Caco-2 (cell line): Measurements from ENCODE around the gene DCD. TPM values are rescaled to one million over a fixed set of nuclear protein-coding genes. Genes with fewer than 3 reads are reported as not detected.

Experiments
- BruUV-seq: library from RNA; stranded (reverse); fragments of 400-500 nt; replicated peaks from 2 replicates; lab custom pipeline; 2021; lab: Mats Ljungman, UMichigan
- CTCF ChIA-PET: fragments of 300-600 bp; sonication (Branson Sonifier 250); formaldehyde crosslinking; loops from one replicate; lab custom pipeline; 2022; ENCODE audit warnings: antibody characterized with exemption; lab: Charles Lee
- POLR2A ChIA-PET: fragments of 300-600 bp; sonication (Branson Sonifier 250); formaldehyde crosslinking; loops from one replicate; lab custom pipeline; 2022; ENCODE audit warnings: antibody characterized with exemption; lab: Charles Lee
- DNase-seq, 2 experiments: peaks; one replicate each; pipeline versions ENCODE4 v3.0.0 to v3.0.0-alpha.2; 2020 to 2022
- H3K27me3 ChIP-seq: replicated peaks from 2 replicates; pipeline ENCODE4 v1.6.0; 2011; ENCODE audit warnings: low read length; ENCODE audit not compliant: control insufficient read depth, insufficient read depth
- H3K36me3 ChIP-seq: 2 replicates; pipeline ENCODE4 v1.5.1; 2011; ENCODE audit warnings: low read length; ENCODE audit not compliant: control insufficient read depth, insufficient read depth
- H3K4me1 ChIP-seq: fragments of 250-450 bp; sonication (Bioruptor Pico); 2 replicates; pipeline ENCODE4 v1.5.1; 2020; ENCODE audit warnings: mild to moderate bottlenecking
- H3K4me3 ChIP-seq: 2 replicates; pipeline ENCODE4 v1.5.1; 2011; ENCODE audit warnings: low read depth, mild to moderate bottlenecking, control low read depth, low read length
- H3K9me3 ChIP-seq: fragments of 250-450 bp; sonication (Bioruptor Pico); 2 replicates; pipeline ENCODE4 v1.5.1; 2020; ENCODE audit warnings: mild to moderate bottlenecking, moderate library complexity
- H3K27ac Mint-ChIP-seq: one replicate; pipeline ENCODE4 v1.8.0; 2022; ENCODE audit warnings: mixed read lengths; ENCODE audit not compliant: unreplicated experiment
- H3K27me3 Mint-ChIP-seq: one replicate; pipeline ENCODE4 v1.8.0; 2022; ENCODE audit warnings: mixed read lengths; ENCODE audit not compliant: insufficient read depth, unreplicated experiment
- H3K36me3 Mint-ChIP-seq: one replicate; pipeline ENCODE4 v1.8.0; 2022; ENCODE audit warnings: mild to moderate bottlenecking, mixed read lengths; ENCODE audit not compliant: insufficient read depth, unreplicated experiment
- H3K4me1 Mint-ChIP-seq: one replicate; pipeline ENCODE4 v1.8.0; 2022; ENCODE audit warnings: low read depth, mixed read lengths; ENCODE audit not compliant: unreplicated experiment
- H3K4me3 Mint-ChIP-seq: one replicate; pipeline ENCODE4 v1.8.0; 2022; ENCODE audit warnings: mild to moderate bottlenecking, moderate library complexity, mixed read lengths; ENCODE audit not compliant: unreplicated experiment
- H3K9me3 Mint-ChIP-seq: one replicate; pipeline ENCODE4 v1.8.0; 2022; ENCODE audit warnings: mixed read lengths; ENCODE audit not compliant: unreplicated experiment
- intact Hi-C: fragments of 100-400 bp; cut with micrococcal nuclease; formaldehyde crosslinking; loops from one replicate; pipeline ENCODE4 v1.10.0; 2022; ENCODE audit not compliant: unreplicated experiment
- total RNA-seq: library from RNA; stranded (reverse); gene quantifications from 2 replicates; pipeline ENCODE4 v1.2.3, GENCODE V29; 2022
- TF ChIP-seq, protein P1 (sequence below), 2 experiments: fragments of 200-600 bp in 1 of 2; IDR thresholded peaks; 1 replicate in 1 of 2; 2 replicates in 1 of 2; pipeline versions ENCODE4 v1.5.1 to v1.8.0; 2011 to 2022; ENCODE audit warnings: antibody characterized with exemption in 1 of 2, control low read depth in 1 of 2, inconsistent platforms in 1 of 2, low read depth in 1 of 2, low read length in 1 of 2, mild to moderate bottlenecking in 1 of 2, moderate library complexity in 1 of 2; ENCODE audit not compliant: insufficient read depth in 1 of 2, severe bottlenecking in 1 of 2, unreplicated experiment in 1 of 2

DCD gene
- total RNA-seq, 1 experiment from 2014 or later = not detected

DNA sequence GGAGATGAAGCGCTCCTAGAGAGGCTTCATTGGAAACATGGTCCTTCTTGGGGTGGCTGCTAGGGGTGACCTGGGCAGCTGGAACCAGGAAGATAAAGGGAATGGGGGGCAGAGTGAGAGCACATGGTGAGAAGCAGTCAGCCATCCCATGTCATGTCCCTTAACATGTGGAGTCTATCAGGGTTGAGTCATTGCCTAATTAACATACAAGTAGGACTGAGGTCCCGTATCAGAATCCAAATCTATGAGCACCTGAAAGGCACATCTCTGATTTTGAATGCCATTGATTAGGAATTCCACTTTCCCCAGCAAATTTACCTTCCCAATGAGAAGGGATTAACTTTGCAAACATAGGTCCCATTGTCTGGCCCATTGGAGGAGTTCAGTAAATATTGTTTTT, 39.4 kb downstream of the DCD start:
- intact Hi-C loops = no loop called here
- no peak for DNase-seq
- no peak overlapping the region for H3K27ac Mint-ChIP-seq
- H3K4me3 ChIP-seq = no peak overlapping the region
- ChIA-PET POLR2A (no interaction called here), CTCF (no interaction called here)
- no peaks in the 10 kb centered on the region; the same call in none of the 2 replicates for H3K27me3 ChIP-seq
- peaks cover 4% of the 10 kb centered on the region for H3K36me3 Mint-ChIP-seq
- peaks cover 21% of the 10 kb centered on the region for H3K27me3 Mint-ChIP-seq
- no peaks in the 10 kb centered on the region for H3K9me3 ChIP-seq
- TF ChIP-seq, protein P1, sequence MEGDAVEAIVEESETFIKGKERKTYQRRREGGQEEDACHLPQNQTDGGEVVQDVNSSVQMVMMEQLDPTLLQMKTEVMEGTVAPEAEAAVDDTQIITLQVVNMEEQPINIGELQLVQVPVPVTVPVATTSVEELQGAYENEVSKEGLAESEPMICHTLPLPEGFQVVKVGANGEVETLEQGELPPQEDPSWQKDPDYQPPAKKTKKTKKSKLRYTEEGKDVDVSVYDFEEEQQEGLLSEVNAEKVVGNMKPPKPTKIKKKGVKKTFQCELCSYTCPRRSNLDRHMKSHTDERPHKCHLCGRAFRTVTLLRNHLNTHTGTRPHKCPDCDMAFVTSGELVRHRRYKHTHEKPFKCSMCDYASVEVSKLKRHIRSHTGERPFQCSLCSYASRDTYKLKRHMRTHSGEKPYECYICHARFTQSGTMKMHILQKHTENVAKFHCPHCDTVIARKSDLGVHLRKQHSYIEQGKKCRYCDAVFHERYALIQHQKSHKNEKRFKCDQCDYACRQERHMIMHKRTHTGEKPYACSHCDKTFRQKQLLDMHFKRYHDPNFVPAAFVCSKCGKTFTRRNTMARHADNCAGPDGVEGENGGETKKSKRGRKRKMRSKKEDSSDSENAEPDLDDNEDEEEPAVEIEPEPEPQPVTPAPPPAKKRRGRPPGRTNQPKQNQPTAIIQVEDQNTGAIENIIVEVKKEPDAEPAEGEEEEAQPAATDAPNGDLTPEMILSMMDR (IDR thresholded peaks at IDR 0.05; ENCODE audit: insufficient read depth in 1 of 2, low read depth in 1 of 2, low read length in 1 of 2, severe bottlenecking in 1 of 2, unreplicated experiment in 1 of 2) = no peak
- H3K36me3 ChIP-seq = no peaks in the 10 kb centered on the region
- H3K4me1 ChIP-seq = no peaks in the 10 kb centered on the region
- no peaks in the 10 kb centered on the region for H3K9me3 Mint-ChIP-seq
- no peak overlapping the region for H3K4me3 Mint-ChIP-seq
- peaks cover 6% of the 10 kb centered on the region for H3K4me1 Mint-ChIP-seq
- no TSS peak for BruUV-seq

DNA sequence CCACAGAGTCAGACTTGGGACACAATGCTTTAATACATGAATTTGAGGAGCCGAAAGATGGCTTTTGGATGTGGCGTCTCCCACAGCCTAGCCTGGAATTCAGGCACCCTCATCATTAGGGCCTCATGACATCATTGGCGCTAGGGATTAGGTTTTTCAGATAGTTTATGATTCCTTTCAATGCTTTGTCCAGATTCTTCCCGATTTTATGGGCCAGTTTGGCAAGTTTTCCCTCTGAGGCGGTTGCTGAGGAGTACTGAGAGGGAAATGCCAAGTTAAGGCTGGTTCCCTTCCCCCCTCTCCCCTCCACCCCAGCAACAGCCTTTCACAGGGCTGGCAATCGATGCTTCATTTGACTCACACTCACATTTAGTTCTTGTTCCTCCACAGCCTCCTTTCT, 40.0 kb downstream of the DCD start:
- BruUV-seq = no TSS peak
- Mint-ChIP-seq H3K9me3 (no peaks in the 10 kb centered on the region), H3K27ac (no peak overlapping the region), H3K36me3 (peaks cover 4% of the 10 kb centered on the region), H3K4me3 (no peak overlapping the region), H3K4me1 (peaks cover 6% of the 10 kb centered on the region), H3K27me3 (peaks cover 16% of the 10 kb centered on the region)
- DNase-seq = no peak
- Histone ChIP-seq H3K4me1 (no peaks in the 10 kb centered on the region), H3K9me3 (no peaks in the 10 kb centered on the region), H3K4me3 (no peak overlapping the region), H3K36me3 (no peaks in the 10 kb centered on the region), H3K27me3 (no peaks in the 10 kb centered on the region; the same call in none of the 2 replicates)
- intact Hi-C loops = no loop called here
- TF ChIP-seq, protein P1 (IDR thresholded peaks at IDR 0.05; ENCODE audit: insufficient read depth in 1 of 2, low read depth in 1 of 2, low read length in 1 of 2, severe bottlenecking in 1 of 2, unreplicated experiment in 1 of 2) = no peak
- POLR2A ChIA-PET = no interaction called here
- CTCF ChIA-PET = no interaction called here

DNA sequence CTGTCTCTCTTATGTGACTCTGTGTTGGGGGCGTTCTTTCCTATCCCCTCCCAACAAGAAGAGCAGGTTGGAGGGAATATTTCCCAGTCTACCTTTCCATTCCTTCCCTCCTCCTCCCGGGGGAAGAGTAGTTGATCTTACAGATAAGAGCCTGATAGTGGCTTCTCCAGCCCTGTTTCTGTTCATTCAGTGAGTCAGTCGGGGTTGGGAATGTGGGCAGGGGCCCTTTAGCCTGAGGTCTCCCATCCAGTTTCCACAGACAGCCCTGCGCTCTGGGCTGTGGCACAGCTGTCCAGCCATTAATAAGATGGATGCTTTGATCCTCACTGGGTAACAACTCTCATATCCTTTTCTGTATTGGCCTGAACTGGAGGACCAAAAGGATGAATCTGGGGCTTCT, 41.6 kb downstream of the DCD start:
- CTCF ChIA-PET = interaction anchor here (1.0 kb wide), 1 partner anchor 10 kb away, joined by 4 read pairs; no protein-coding TSS in a partner anchor
- H3K27ac Mint-ChIP-seq = no peak overlapping the region
- no peaks in the 10 kb centered on the region for H3K9me3 Mint-ChIP-seq
- no peaks in the 10 kb centered on the region for H3K36me3 ChIP-seq
- H3K4me1 ChIP-seq = no peaks in the 10 kb centered on the region
- BruUV-seq = no TSS peak
- H3K27me3 ChIP-seq = no peaks in the 10 kb centered on the region; the same call in none of the 2 replicates
- peaks cover 10% of the 10 kb centered on the region for H3K27me3 Mint-ChIP-seq
- no peak overlapping the region for H3K4me3 ChIP-seq
- no peak for DNase-seq
- H3K4me1 Mint-ChIP-seq = peaks cover 6% of the 10 kb centered on the region
- TF ChIP-seq, protein P1 (IDR thresholded peaks at IDR 0.05; ENCODE audit: insufficient read depth in 1 of 2, low read depth in 1 of 2, low read length in 1 of 2, severe bottlenecking in 1 of 2, unreplicated experiment in 1 of 2) = no peak
- intact Hi-C loops = no loop called here
- no peaks in the 10 kb centered on the region for H3K9me3 ChIP-seq
- no peak overlapping the region for H3K4me3 Mint-ChIP-seq
- peaks cover 4% of the 10 kb centered on the region for H3K36me3 Mint-ChIP-seq
- POLR2A ChIA-PET = no interaction called here
